ENCODE measurements around the gene ANKRD11. TPM values are rescaled to one million over a fixed set of nuclear protein-coding genes. Genes with fewer than 3 reads are reported as not detected.
A peak's percentile ranks its signal among the peaks of the same experiment; 100 is the strongest.

Gene ANKRD11
- total RNA-seq, 2 donors from 2014 or later: 204 to 215 TPM

- peak overlapping the region; percentile 30 for H3K27ac Mint-ChIP-seq
- peaks cover 0 to 12% of the 10 kb centered on the region in 2 donors for H3K36me3 Mint-ChIP-seq (ENCODE audit: insufficient read depth in 2 of 2)
- no peaks in the 10 kb centered on the region for H3K27me3 Mint-ChIP-seq (ENCODE audit: low read depth)
- ATAC-seq (replicated peaks in 1 of 2): peak; percentile 73 to 78
- no peaks in the 10 kb centered on the region for H3K9me3 Mint-ChIP-seq
- DNase-seq: peak; percentile 56 to 61
- H3K4me3 Mint-ChIP-seq: peak overlapping the region; percentile 21 to 65
- H3K4me1 Mint-ChIP-seq (ENCODE audit: low read depth): peaks cover 92% of the 10 kb centered on the region
These were observed 81.1 kb downstream of the ANKRD11 start for GRCh38 chr16:89409161-89409711.

- Mint-ChIP-seq H3K9me3 (no peaks in the 10 kb centered on the region), H3K27me3 (ENCODE audit: low read depth) (no peaks in the 10 kb centered on the region), H3K27ac (peak overlapping the region; percentile 94), H3K36me3 (ENCODE audit: insufficient read depth in 2 of 2) (peaks cover under 1 to 10% of the 10 kb centered on the region in 2 donors), H3K4me1 (ENCODE audit: low read depth) (peaks cover 94% of the 10 kb centered on the region), H3K4me3 (peak overlapping the region; percentile 60 to 65)
- DNase-seq: no peak
- ATAC-seq (replicated peaks in 1 of 2): no peak
These were observed 82.0 kb downstream of the ANKRD11 start for GRCh38 chr16:89408315-89408714.

- Mint-ChIP-seq H3K36me3 (ENCODE audit: insufficient read depth in 2 of 2) (peaks cover 1 to 10% of the 10 kb centered on the region in 2 donors), H3K9me3 (no peaks in the 10 kb centered on the region), H3K27me3 (ENCODE audit: low read depth) (no peaks in the 10 kb centered on the region), H3K27ac (peak overlapping the region; percentile 94), H3K4me3 (peak overlapping the region; percentile 60 to 65), H3K4me1 (ENCODE audit: low read depth) (peaks cover 94% of the 10 kb centered on the region)
- DNase-seq: no peak
- no peak for ATAC-seq (replicated peaks in 1 of 2)
These were observed 82.4 kb downstream of the ANKRD11 start for GRCh38 chr16:89407925-89408300.

GRCh38 chr16:89407282-89407924 lies 83.0 kb downstream of the ANKRD11 start:
- Mint-ChIP-seq H3K4me1 (ENCODE audit: low read depth) (peaks cover 92% of the 10 kb centered on the region), H3K36me3 (ENCODE audit: insufficient read depth in 2 of 2) (peaks cover 1 to 10% of the 10 kb centered on the region in 2 donors), H3K27me3 (ENCODE audit: low read depth) (no peaks in the 10 kb centered on the region), H3K4me3 (peak overlapping the region; percentile 60 to 65), H3K9me3 (no peaks in the 10 kb centered on the region), H3K27ac (peak overlapping the region; percentile 94)
- ATAC-seq (replicated peaks in 1 of 2) (no peak), DNase-seq (no peak)

GRCh38 chr16:89406277-89406888 lies 84.0 kb downstream of the ANKRD11 start:
- no peaks in the 10 kb centered on the region for H3K27me3 Mint-ChIP-seq (ENCODE audit: low read depth)
- H3K4me1 Mint-ChIP-seq (ENCODE audit: low read depth): peaks cover 85% of the 10 kb centered on the region
- H3K27ac Mint-ChIP-seq: peak overlapping the region; percentile 56
- no peaks in the 10 kb centered on the region for H3K9me3 Mint-ChIP-seq
- DNase-seq (no peak), ATAC-seq (replicated peaks in 1 of 2) (no peak)
- peaks cover 1 to 10% of the 10 kb centered on the region in 2 donors for H3K36me3 Mint-ChIP-seq (ENCODE audit: insufficient read depth in 2 of 2)
- H3K4me3 Mint-ChIP-seq: peak overlapping the region; percentile 6 to 22

GRCh38 chr16:89404561-89404960 lies 85.8 kb downstream of the ANKRD11 start:
- H3K27ac Mint-ChIP-seq: no peak overlapping the region
- H3K4me1 Mint-ChIP-seq (ENCODE audit: low read depth): peaks cover 67% of the 10 kb centered on the region
- DNase-seq (no peak), ATAC-seq (replicated peaks in 1 of 2) (no peak)
- peak overlapping the region in 1 of 2 donors; percentile 16 for H3K4me3 Mint-ChIP-seq
- no peaks in the 10 kb centered on the region for H3K27me3 Mint-ChIP-seq (ENCODE audit: low read depth)
- no peaks in the 10 kb centered on the region for H3K9me3 Mint-ChIP-seq
- H3K36me3 Mint-ChIP-seq (ENCODE audit: insufficient read depth in 2 of 2): peaks cover 1 to 10% of the 10 kb centered on the region in 2 donors

- no peaks in the 10 kb centered on the region for H3K27me3 Mint-ChIP-seq (ENCODE audit: low read depth)
- peaks cover 1 to 14% of the 10 kb centered on the region in 2 donors for H3K36me3 Mint-ChIP-seq (ENCODE audit: insufficient read depth in 2 of 2)
- ATAC-seq (replicated peaks in 1 of 2) (peak; percentile 38 to 66), DNase-seq (no peak)
- no peaks in the 10 kb centered on the region for H3K9me3 Mint-ChIP-seq
- peaks cover 62% of the 10 kb centered on the region for H3K4me1 Mint-ChIP-seq (ENCODE audit: low read depth)
- H3K27ac Mint-ChIP-seq: peak overlapping the region; percentile 34
- H3K4me3 Mint-ChIP-seq: peak overlapping the region; percentile 43 to 52
These were observed 87.4 kb downstream of the ANKRD11 start for GRCh38 chr16:89402962-89403361.

GRCh38 chr16:89401641-89402445 lies 88.5 kb downstream of the ANKRD11 start:
- Mint-ChIP-seq H3K36me3 (ENCODE audit: insufficient read depth in 2 of 2) (peaks cover 1 to 12% of the 10 kb centered on the region in 2 donors), H3K4me3 (no peak overlapping the region), H3K27me3 (ENCODE audit: low read depth) (no peaks in the 10 kb centered on the region), H3K9me3 (no peaks in the 10 kb centered on the region), H3K27ac (peak overlapping the region; percentile 35), H3K4me1 (ENCODE audit: low read depth) (peaks cover 61% of the 10 kb centered on the region)
- ATAC-seq (replicated peaks in 1 of 2) (no peak), DNase-seq (no peak)

- peaks cover 1 to 7% of the 10 kb centered on the region in 2 donors for H3K36me3 Mint-ChIP-seq (ENCODE audit: insufficient read depth in 2 of 2)
- no peak overlapping the region for H3K4me3 Mint-ChIP-seq
- DNase-seq: no peak
- no peak for ATAC-seq (replicated peaks in 1 of 2)
- H3K27me3 Mint-ChIP-seq (ENCODE audit: low read depth): no peaks in the 10 kb centered on the region
- H3K4me1 Mint-ChIP-seq (ENCODE audit: low read depth): peaks cover 56% of the 10 kb centered on the region
- H3K9me3 Mint-ChIP-seq: no peaks in the 10 kb centered on the region
- no peak overlapping the region for H3K27ac Mint-ChIP-seq
These were observed 89.2 kb downstream of the ANKRD11 start for GRCh38 chr16:89401205-89401604.

- Mint-ChIP-seq H3K9me3 (no peaks in the 10 kb centered on the region), H3K4me1 (ENCODE audit: low read depth) (peaks cover 51% of the 10 kb centered on the region), H3K27me3 (ENCODE audit: low read depth) (no peaks in the 10 kb centered on the region), H3K27ac (no peak overlapping the region), H3K4me3 (no peak overlapping the region), H3K36me3 (ENCODE audit: insufficient read depth in 2 of 2) (peaks cover 1 to 5% of the 10 kb centered on the region in 2 donors)
- no peak for DNase-seq
- ATAC-seq (replicated peaks in 1 of 2): no peak
These were observed 89.6 kb downstream of the ANKRD11 start for GRCh38 chr16:89400740-89401139.

- DNase-seq (no peak), ATAC-seq (replicated peaks in 1 of 2) (no peak)
- Mint-ChIP-seq H3K36me3 (ENCODE audit: insufficient read depth in 2 of 2) (peaks cover 1 to 5% of the 10 kb centered on the region in 2 donors), H3K9me3 (no peaks in the 10 kb centered on the region), H3K4me1 (ENCODE audit: low read depth) (peaks cover 35% of the 10 kb centered on the region), H3K27ac (peak overlapping the region; percentile 60), H3K4me3 (no peak overlapping the region), H3K27me3 (ENCODE audit: low read depth) (no peaks in the 10 kb centered on the region)
These were observed 91.4 kb downstream of the ANKRD11 start for GRCh38 chr16:89398924-89399323.

- Mint-ChIP-seq H3K27ac (no peak overlapping the region), H3K9me3 (no peaks in the 10 kb centered on the region), H3K4me1 (ENCODE audit: low read depth) (peaks cover 27% of the 10 kb centered on the region), H3K4me3 (no peak overlapping the region), H3K36me3 (ENCODE audit: insufficient read depth in 2 of 2) (peaks cover 0 to 5% of the 10 kb centered on the region in 2 donors), H3K27me3 (ENCODE audit: low read depth) (no peaks in the 10 kb centered on the region)
- no peak for ATAC-seq (replicated peaks in 1 of 2)
- no peak for DNase-seq
These were observed 93.0 kb downstream of the ANKRD11 start for GRCh38 chr16:89397331-89397861.

GRCh38 chr16:89396156-89396555 lies 94.2 kb downstream of the ANKRD11 start:
- DNase-seq (no peak), ATAC-seq (replicated peaks in 1 of 2) (no peak)
- Mint-ChIP-seq H3K4me3 (no peak overlapping the region), H3K27me3 (ENCODE audit: low read depth) (no peaks in the 10 kb centered on the region), H3K27ac (no peak overlapping the region), H3K36me3 (ENCODE audit: insufficient read depth in 2 of 2) (peaks cover 0 to 5% of the 10 kb centered on the region in 2 donors), H3K9me3 (no peaks in the 10 kb centered on the region), H3K4me1 (ENCODE audit: low read depth) (peaks cover 38% of the 10 kb centered on the region)
